Measurements from ENCODE around the gene PPP1R13L.

Gene PPP1R13L

DNA sequence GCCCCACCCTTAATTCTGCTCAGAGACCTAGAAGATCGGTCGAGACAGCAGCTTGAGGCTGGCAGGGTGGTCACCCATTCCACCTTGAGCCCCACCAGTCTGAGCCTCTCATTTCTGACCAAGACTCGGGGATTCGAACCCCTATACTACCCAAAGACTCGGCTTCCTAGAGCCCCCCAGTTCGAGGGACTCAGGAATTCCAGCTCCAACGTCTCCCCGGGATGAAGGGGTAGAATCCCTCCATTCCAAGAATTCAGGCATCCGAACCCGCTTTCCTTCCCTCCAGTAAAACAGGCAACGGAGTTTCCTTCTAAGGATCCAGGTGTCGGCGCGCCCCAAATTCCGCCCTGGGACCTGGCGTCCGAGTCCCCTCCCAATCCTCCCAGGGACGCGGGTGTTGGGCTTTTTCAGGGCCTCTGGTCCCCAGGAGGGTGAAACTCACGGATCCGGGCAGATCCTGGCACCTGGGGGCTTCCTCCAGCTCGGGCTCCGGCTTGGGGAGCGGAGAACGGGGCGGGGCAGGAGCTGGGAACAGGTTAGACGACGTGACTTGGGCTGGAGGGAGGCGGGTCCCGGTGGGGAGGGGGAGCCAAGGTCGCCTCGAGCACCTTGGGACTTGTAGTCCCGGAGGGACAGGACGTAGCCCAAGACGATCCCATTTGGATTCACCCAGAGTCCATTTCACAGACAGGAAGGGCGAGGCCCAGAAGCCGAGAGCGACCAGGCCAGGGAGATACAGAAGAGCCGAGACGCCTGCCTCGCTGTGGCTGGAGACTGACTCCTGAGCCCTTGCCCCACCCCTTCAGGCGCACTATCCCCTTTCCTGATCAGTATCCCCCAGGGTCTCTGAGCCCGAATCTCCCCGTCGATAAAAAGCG is at the start of gene PPP1R13L:
PPP1R13L (minus strand) TSS at position 513 of the 878 bp plus-strand sequence. CDS start 6,751 bp downstream, outside the sequence.
- no peak for TF ChIP-seq CTCF (conservative IDR thresholded peaks at IDR 0.05; ENCODE audit: low read depth, low read length)

DNA sequence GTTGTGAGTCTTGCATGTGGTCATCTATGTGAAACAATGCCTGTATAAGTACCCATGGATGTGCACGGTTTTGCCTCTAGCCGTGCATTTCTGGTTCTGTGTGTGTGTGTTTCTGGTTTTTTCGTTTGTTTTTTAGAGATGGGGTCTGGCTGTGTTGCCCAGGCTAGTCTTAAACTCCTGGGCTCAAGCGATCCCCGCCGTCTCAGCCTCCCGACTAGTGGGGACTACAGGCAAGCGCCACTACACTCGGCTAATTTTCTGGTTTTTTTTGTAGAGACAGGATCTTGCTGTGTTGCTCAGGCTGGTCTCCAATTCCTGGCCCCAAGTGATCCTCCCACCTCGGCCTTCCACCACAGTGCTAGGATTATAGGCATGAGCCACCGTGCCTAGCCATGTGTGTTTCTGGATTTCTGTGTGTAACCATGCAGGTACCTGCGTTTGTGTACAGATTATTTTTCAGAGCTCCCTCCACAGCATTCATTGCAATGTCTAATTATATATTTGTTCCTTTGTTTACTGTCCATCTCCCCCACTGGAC is 47.0 kb upstream of the PPP1R13L start:
- Histone ChIP-seq H3K9ac (no peak overlapping the region), H3K79me2 (ENCODE audit: insufficient read depth, low read depth) (no peaks in the 10 kb centered on the region), H2AFZ (ENCODE audit: low read depth) (peak overlapping the region; percentile 54; the same call in 1 of the 2 replicates), H3K4me2 (peak overlapping the region; percentile 69; the same call in 1 of the 2 replicates), H3K27ac (no peak overlapping the region), H3K4me3 (IDR thresholded peaks at IDR 0.05; ENCODE audit: insufficient read depth, low read depth, low read length) (no peak overlapping the region), H3K36me3 (ENCODE audit: insufficient read depth) (no peaks in the 10 kb centered on the region), H3K27me3 (ENCODE audit: insufficient read depth, low read depth) (no peaks in the 10 kb centered on the region), H3K4me1 (ENCODE audit: low read depth, poor library complexity, severe bottlenecking) (peaks cover 57% of the 10 kb centered on the region), H4K20me1 (ENCODE audit: insufficient read depth) (no peaks in the 10 kb centered on the region)
- no peak for TF ChIP-seq CTCF (conservative IDR thresholded peaks at IDR 0.05; ENCODE audit: low read depth, low read length)

More for the DNA sequence above, at the start of gene PPP1R13L:
- Histone ChIP-seq H3K79me2 (ENCODE audit: insufficient read depth, low read depth) (peaks cover 26% of the 10 kb centered on the region), H2AFZ (ENCODE audit: low read depth) (peak within 1 kb of the TSS; percentile 66), H3K9ac (peak within 1 kb of the TSS; percentile 90), H3K36me3 (ENCODE audit: insufficient read depth) (no peaks in the 10 kb centered on the region), H3K27ac (peak within 1 kb of the TSS; percentile 72), H3K27me3 (ENCODE audit: insufficient read depth, low read depth) (no peaks in the 10 kb centered on the region; the same call in 1 of the 2 replicates), H3K4me2 (peak within 1 kb of the TSS; percentile 87), H3K4me3 (IDR thresholded peaks at IDR 0.05; ENCODE audit: insufficient read depth, low read depth, low read length) (peak within 1 kb of the TSS; percentile 42), H4K20me1 (ENCODE audit: insufficient read depth) (no peaks in the 10 kb centered on the region), H3K4me1 (ENCODE audit: low read depth, poor library complexity, severe bottlenecking) (peaks cover 10% of the 10 kb centered on the region)

DNA sequence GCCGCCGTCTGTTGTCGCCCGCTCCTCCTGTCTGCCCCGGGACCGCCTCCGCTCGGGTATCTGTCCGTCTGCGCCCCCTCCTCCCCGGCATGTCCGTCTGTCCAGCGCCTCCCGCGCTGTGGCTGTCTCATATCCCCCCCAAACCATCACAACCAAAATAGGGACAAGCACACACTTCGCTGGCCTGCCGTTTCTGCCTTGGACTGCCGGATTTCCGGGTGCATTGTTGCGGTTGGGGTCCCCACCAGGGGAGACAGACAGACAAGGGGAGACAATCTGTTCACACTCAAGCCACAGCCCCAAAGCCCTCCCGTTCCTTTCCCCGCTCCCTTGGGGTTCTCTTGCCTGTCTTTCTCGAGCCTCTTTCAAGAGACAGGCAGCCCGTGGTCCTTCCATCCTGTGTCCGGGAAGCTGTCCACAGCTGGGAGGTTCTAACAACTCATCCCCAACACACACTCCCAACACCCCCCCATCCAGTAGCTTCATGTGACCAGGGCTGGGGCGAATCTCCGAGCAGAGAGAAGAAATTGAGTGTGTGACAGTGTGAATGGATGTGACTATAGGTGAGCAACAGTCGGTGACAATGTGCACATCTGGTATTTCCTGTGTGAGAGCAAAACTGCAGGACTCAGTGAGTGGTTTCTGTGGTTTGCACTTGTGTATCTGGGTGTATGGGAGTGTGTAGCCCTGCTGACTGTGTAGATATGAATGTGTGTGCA is 46.4 kb upstream of the PPP1R13L start:
- H3K27ac ChIP-seq, result peak overlapping the region; percentile 56
- H4K20me1 ChIP-seq (ENCODE audit: insufficient read depth), result no peaks in the 10 kb centered on the region
- no peak for TF ChIP-seq CTCF (conservative IDR thresholded peaks at IDR 0.05; ENCODE audit: low read depth, low read length)
- peaks cover 58% of the 10 kb centered on the region for H3K4me1 ChIP-seq (ENCODE audit: low read depth, poor library complexity, severe bottlenecking)
- H3K9ac ChIP-seq, result peak overlapping the region; percentile 96
- H3K36me3 ChIP-seq (ENCODE audit: insufficient read depth), result no peaks in the 10 kb centered on the region
- no peaks in the 10 kb centered on the region for H3K27me3 ChIP-seq (ENCODE audit: insufficient read depth, low read depth)
- peak overlapping the region; percentile 69 for H3K4me2 ChIP-seq
- no peaks in the 10 kb centered on the region for H3K79me2 ChIP-seq (ENCODE audit: insufficient read depth, low read depth)
- no peak overlapping the region for H3K4me3 ChIP-seq (IDR thresholded peaks at IDR 0.05; ENCODE audit: insufficient read depth, low read depth, low read length)
- peak overlapping the region; percentile 54; the same call in 1 of the 2 replicates for H2AFZ ChIP-seq (ENCODE audit: low read depth)

DNA sequence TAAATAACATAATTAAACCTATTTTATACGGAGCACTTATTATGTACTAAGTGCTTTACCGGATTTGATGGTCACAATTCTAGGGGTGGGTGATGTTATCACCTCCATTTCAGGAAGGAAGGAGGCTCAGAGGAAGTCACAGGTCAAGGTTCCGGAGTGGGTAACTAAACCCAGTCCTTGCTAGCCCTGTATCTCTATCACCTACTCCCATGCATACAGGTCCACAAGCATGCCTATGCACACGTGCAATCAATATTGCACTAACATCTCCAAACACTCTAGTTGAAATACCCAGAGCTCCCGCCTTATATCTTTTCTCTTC is 45.1 kb upstream of the PPP1R13L start:
- Histone ChIP-seq H3K79me2 (ENCODE audit: insufficient read depth, low read depth) (no peaks in the 10 kb centered on the region), H3K4me2 (peak overlapping the region; percentile 77), H2AFZ (ENCODE audit: low read depth) (peak overlapping the region; percentile 79), H3K27ac (peak overlapping the region; percentile 93), H3K4me1 (ENCODE audit: low read depth, poor library complexity, severe bottlenecking) (peaks cover 57% of the 10 kb centered on the region), H3K27me3 (ENCODE audit: insufficient read depth, low read depth) (no peaks in the 10 kb centered on the region), H3K4me3 (IDR thresholded peaks at IDR 0.05; ENCODE audit: insufficient read depth, low read depth, low read length) (no peak overlapping the region), H4K20me1 (ENCODE audit: insufficient read depth) (no peaks in the 10 kb centered on the region), H3K36me3 (ENCODE audit: insufficient read depth) (no peaks in the 10 kb centered on the region), H3K9ac (peak overlapping the region; percentile 96)
- no peak for TF ChIP-seq CTCF (conservative IDR thresholded peaks at IDR 0.05; ENCODE audit: low read depth, low read length)

Measured in KMS-11 (cell line).